Neural crest cell (in vitro differentiated cells): Measurements from ENCODE around the gene SIX5. TPM values are rescaled to one million over a fixed set of nuclear protein-coding genes. Genes with fewer than 3 reads are reported as not detected.

Experiments
- DNase-seq: peaks from one replicate; pipeline ENCODE4 v3.0.0; 2021; ENCODE audit warnings: low read depth, mixed read lengths, low spot score
- H3K27ac Mint-ChIP-seq: one replicate; pipeline ENCODE4 v1.8.0; 2021; ENCODE audit warnings: mild to moderate bottlenecking, mixed read lengths; ENCODE audit not compliant: unreplicated experiment
- H3K27me3 Mint-ChIP-seq: 2 replicates; pipeline ENCODE4 v1.8.0; 2021; ENCODE audit warnings: low read depth, mild to moderate bottlenecking, mixed read lengths
- H3K36me3 Mint-ChIP-seq: 2 replicates; pipeline ENCODE4 v1.8.0; 2021; ENCODE audit warnings: low read depth, mild to moderate bottlenecking, mixed read lengths
- H3K4me1 Mint-ChIP-seq: 2 replicates; pipeline ENCODE4 v1.8.0; 2021; ENCODE audit warnings: mixed read lengths
- H3K4me3 Mint-ChIP-seq: one replicate; pipeline ENCODE4 v1.8.0; 2021; ENCODE audit warnings: mild to moderate bottlenecking, mixed read lengths
- H3K9me3 Mint-ChIP-seq: 2 replicates; pipeline ENCODE4 v1.8.0; 2021; ENCODE audit warnings: mixed read lengths
- total RNA-seq: library from RNA; stranded (reverse); gene quantifications from 2 replicates; pipeline ENCODE4 v1.2.1, GENCODE V29; 2021
- TF ChIP-seq, protein P1 (sequence below): fragments of 200-600 bp; sonication (generic); conservative IDR thresholded peaks from 2 replicates; pipeline ENCODE4 v1.5.0; 2021; ENCODE audit warnings: antibody characterized with exemption, mild to moderate bottlenecking

The SIX5 gene
- total RNA-seq, 1 donor from 2014 or later = 38.6 TPM

DNA sequence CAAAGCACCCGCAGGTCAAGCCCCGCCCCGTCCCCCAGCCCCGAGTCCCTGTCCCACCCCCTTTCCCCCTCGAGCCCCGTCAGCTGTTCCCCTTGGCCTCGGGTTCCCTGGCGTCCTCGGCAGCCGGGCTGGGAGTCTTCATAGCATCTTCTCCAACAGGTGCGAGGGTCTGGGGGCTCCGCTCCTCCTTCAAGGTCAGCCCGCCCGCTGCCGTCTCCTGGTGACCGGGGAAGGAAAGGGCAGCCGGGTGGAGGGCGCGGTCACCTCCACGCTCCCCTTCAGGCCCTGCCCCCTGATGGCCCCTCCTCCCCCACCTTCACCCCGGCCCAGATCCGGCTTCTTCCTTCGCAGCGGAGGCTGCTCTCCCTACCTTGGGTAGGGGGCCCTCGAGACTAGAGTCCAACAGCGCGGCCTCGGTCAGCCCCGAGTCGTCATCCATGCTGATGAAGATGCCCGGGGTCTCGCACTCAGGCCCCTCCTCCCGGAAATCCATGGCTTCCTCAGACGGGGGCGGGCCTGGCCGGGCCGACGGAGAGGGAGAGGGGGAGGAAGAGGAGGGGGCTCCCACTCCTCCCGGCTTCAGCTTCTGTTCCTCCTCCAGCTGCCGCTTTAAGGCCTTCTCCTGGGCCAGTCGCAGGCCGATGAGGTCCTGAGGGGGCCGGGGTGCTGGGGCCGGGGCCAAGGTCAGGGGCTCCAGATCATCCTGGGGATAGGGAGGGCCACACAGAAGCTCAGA is 46.6 kb upstream of the SIX5 start:
- H3K4me1 Mint-ChIP-seq = peaks cover 11% of the 10 kb centered on the region
- H3K27me3 Mint-ChIP-seq = peaks cover 3% of the 10 kb centered on the region
- TF ChIP-seq, protein P1, sequence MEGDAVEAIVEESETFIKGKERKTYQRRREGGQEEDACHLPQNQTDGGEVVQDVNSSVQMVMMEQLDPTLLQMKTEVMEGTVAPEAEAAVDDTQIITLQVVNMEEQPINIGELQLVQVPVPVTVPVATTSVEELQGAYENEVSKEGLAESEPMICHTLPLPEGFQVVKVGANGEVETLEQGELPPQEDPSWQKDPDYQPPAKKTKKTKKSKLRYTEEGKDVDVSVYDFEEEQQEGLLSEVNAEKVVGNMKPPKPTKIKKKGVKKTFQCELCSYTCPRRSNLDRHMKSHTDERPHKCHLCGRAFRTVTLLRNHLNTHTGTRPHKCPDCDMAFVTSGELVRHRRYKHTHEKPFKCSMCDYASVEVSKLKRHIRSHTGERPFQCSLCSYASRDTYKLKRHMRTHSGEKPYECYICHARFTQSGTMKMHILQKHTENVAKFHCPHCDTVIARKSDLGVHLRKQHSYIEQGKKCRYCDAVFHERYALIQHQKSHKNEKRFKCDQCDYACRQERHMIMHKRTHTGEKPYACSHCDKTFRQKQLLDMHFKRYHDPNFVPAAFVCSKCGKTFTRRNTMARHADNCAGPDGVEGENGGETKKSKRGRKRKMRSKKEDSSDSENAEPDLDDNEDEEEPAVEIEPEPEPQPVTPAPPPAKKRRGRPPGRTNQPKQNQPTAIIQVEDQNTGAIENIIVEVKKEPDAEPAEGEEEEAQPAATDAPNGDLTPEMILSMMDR = no peak
- no peaks in the 10 kb centered on the region for H3K9me3 Mint-ChIP-seq
- peak overlapping the region; percentile 96 for H3K27ac Mint-ChIP-seq
- DNase-seq = peak; percentile 69
- H3K4me3 Mint-ChIP-seq = peak overlapping the region; percentile 92
- peaks cover 3% of the 10 kb centered on the region for H3K36me3 Mint-ChIP-seq

DNA sequence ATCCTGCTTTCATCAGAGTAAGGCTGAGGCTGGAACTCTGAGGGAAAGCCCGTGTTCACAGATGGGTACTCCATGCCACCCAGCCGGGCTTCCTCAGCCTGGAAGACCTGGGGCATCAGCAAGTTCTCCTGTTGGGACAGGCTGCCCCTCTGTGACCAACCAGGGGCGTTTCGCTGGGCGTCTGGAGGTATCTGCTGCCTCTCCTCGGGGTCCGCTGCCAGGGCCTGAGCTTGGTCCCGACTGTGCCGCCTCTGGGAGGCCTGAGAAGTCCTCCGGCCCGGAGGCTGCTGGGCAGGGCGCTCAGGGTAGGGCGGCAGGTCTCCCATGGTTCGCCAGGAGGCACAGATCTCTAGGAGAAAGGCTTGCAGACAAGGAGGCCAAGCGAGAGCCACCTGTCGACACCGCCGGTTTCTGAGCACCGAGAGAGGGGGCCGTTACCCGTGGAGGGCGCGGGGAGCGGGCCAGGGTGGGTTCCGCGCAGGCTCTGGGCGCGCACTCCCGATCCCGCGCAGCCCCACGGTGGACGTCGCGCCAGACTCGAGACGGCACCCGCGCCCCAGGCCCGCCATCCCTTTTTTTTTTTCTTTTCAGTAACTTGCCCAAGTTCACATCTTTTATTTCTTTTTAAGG is 45.9 kb upstream of the SIX5 start, which contains the start of gene RSPH6A:
Gene RSPH6A, minus strand, starts transcription at position 458 of the 630 bp plus-strand sequence. Its CDS starts 132 bp downstream, at position 326.
- TF ChIP-seq, protein P1 = no peak
- Mint-ChIP-seq H3K4me3 (peak within 1 kb of the TSS; percentile 92), H3K27ac (peak within 1 kb of the TSS; percentile 96), H3K9me3 (no peaks in the 10 kb centered on the region), H3K36me3 (peaks cover under 1% of the 10 kb centered on the region), H3K4me1 (peaks cover 8% of the 10 kb centered on the region), H3K27me3 (peaks cover 3% of the 10 kb centered on the region)
- DNase-seq = no peak

DNA sequence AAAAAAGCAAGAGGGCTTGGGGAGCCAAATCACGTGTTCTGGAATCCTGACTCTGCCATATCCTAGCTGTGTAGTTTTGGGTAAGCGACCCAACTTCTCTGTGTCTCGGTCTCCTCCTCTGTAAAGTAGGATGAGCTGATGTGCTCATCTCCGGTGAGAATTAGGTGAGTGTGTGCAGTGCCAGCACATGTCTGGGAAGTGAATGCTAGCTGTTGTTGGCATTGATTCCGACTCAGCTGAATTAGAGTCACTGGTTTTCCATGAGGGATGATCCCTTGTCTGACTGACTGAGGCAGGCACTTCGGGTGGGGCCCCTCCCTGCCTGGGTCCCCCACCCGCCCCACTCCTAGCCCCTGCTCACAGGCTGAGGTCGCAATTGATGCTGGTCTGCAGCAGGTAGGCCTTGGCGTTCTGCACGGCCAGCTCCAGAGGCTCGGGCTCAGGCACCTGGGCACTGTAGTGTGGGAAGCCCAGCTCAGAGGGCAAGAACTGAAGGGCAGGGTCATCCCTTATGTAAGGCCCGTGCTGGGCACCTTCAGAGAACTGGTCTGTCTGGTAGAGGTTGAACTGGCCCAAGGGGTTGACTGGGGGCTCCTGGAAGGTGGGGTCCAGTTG is 45.2 kb upstream of the SIX5 start:
- no peak overlapping the region for H3K27ac Mint-ChIP-seq
- DNase-seq = no peak
- H3K4me3 Mint-ChIP-seq = peak overlapping the region; percentile 75
- peaks cover 12% of the 10 kb centered on the region for H3K4me1 Mint-ChIP-seq
- TF ChIP-seq, protein P1 = no peak
- no peaks in the 10 kb centered on the region for H3K36me3 Mint-ChIP-seq
- H3K9me3 Mint-ChIP-seq = no peaks in the 10 kb centered on the region
- H3K27me3 Mint-ChIP-seq = peaks cover 3% of the 10 kb centered on the region

DNA sequence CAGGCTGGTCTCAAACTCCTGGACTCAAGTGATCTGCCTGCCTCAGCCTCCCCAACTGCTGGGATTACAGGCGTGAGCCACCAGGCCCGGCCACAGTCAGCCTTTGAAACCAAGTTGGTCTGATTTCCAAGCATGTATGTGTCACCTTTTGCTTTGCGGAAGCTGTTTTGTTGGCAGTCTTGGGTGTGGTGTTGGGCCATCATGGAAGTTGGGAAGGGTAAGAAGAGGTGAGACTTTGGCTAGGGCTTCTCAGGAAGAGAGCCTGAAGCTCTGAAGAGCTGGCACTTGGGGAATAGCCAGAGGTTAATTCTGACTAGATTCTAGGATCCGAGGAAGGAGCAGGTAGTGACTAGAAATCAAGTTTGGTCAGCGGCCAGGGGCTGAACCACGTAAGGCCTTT is 43.2 kb upstream of the SIX5 start:
- Mint-ChIP-seq H3K36me3 (no peaks in the 10 kb centered on the region), H3K9me3 (no peaks in the 10 kb centered on the region), H3K27ac (no peak overlapping the region), H3K4me1 (peaks cover 10% of the 10 kb centered on the region), H3K27me3 (peaks cover 3% of the 10 kb centered on the region), H3K4me3 (peak overlapping the region; percentile 17)
- TF ChIP-seq, protein P1 = no peak
- DNase-seq = no peak

DNA sequence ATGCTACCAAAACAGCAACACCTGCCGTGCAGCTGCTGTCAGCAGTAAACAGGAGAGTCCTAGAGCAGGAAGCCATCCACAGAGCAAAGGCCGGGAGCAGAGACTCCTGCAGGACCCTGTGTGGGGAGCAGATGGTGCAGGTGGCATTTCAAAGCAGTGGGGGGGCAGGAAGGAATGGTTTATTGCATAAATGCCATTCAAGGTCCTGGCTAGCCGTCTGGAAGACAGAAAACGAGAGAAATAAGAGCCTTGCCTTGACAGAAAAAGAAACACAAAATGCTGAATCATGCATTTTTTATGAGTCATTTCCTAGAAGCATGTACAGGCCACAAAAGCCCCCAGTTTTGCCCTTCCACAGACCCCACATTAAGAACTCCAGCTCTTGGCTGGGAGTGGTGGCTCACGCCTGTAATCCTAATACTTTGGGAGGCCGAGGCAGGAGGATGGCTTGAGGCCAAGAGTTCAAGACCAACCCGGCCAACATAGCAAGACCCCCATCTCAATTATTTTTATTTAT is 40.6 kb upstream of the SIX5 start:
- TF ChIP-seq, protein P1 = no peak
- no peaks in the 10 kb centered on the region for H3K27me3 Mint-ChIP-seq
- H3K36me3 Mint-ChIP-seq = no peaks in the 10 kb centered on the region
- DNase-seq = no peak
- H3K4me3 Mint-ChIP-seq = no peak overlapping the region
- H3K9me3 Mint-ChIP-seq = no peaks in the 10 kb centered on the region
- peaks cover 5% of the 10 kb centered on the region for H3K4me1 Mint-ChIP-seq
- peak overlapping the region; percentile 83 for H3K27ac Mint-ChIP-seq
